H1 (cell line): ENCODE results near the gene PRAME. TPM values are rescaled to one million over a fixed set of nuclear protein-coding genes. Genes with fewer than 3 reads are reported as not detected.

Experiments
- CTCF ChIA-PET: fragments of 300-600 bp; sonication (Branson Sonifier 250); formaldehyde crosslinking; loops from one replicate; lab custom pipeline; 2021; ENCODE audit not compliant: partially characterized antibody; lab: Charles Lee
- POLR2A ChIA-PET: fragments of 300-600 bp; sonication (Branson Sonifier 250); formaldehyde crosslinking; loops from one replicate; lab custom pipeline; 2021; ENCODE audit warnings: inconsistent platforms; ENCODE audit not compliant: partially characterized antibody; lab: Charles Lee
- DNase-seq, 2 experiments: peaks; one replicate each; pipeline versions ENCODE4 v3.0.0 to v3.0.0-alpha.2; 2010 to 2022; ENCODE audit warnings: low spot score in 2 of 2, low read depth in 1 of 2, mixed read lengths in 1 of 2
- FAIRE-seq: peaks from 2 replicates; lab custom pipeline; 2011; peaks lifted over from hg19 to GRCh38; lab: Jason Lieb, UNC
- H2AFZ ChIP-seq: 2 replicates; pipeline ENCODE4 v1.8.1; 2012; ENCODE audit warnings: low read length, inconsistent platforms
- H2AK5ac ChIP-seq: 2 replicates; pipeline ENCODE4 v1.6.1; 2013; ENCODE audit warnings: low read depth, low read length
- H2BK120ac ChIP-seq: replicated peaks from 2 replicates; pipeline ENCODE3; 2013; ENCODE audit warnings: low read depth, low read length, inconsistent platforms
- H2BK12ac ChIP-seq: 2 replicates; pipeline ENCODE4 v1.6.1; 2013; ENCODE audit warnings: low read depth, low read length
- H2BK15ac ChIP-seq: 2 replicates; pipeline ENCODE4 v1.6.1; 2013; ENCODE audit warnings: low read length
- H2BK20ac ChIP-seq: 2 replicates; pipeline ENCODE4 v1.6.1; 2013; ENCODE audit warnings: low read length
- H2BK5ac ChIP-seq: 2 replicates; pipeline ENCODE4 v1.6.1; 2013; ENCODE audit warnings: low read depth, low read length
- H3K14ac ChIP-seq: 2 replicates; pipeline ENCODE4 v1.6.1; 2013; ENCODE audit warnings: inconsistent platforms; ENCODE audit not compliant: insufficient read length
- H3K18ac ChIP-seq: 2 replicates; pipeline ENCODE4 v1.6.1; 2013; ENCODE audit warnings: low read length; ENCODE audit errors: extremely low read depth
- H3K23ac ChIP-seq: 2 replicates; pipeline ENCODE4 v1.6.1; 2013; ENCODE audit warnings: inconsistent platforms; ENCODE audit not compliant: insufficient read length
- H3K23me2 ChIP-seq: 2 replicates; pipeline ENCODE4 v1.6.1; 2013; ENCODE audit warnings: low read depth, low read length
- H3K27ac ChIP-seq: 2 replicates; pipeline ENCODE4 v1.6.1; 2011; ENCODE audit warnings: low read depth, low read length, inconsistent platforms
- H3K27me3 ChIP-seq, 4 experiments: replicated peaks in 1 of 4; 1 replicate in 1 of 4; 2 replicates in 3 of 4; pipeline versions ENCODE4 v1.6.1 to v1.8.1; 2011 to 2013; ENCODE audit warnings: low read length in 3 of 4, mild to moderate bottlenecking in 3 of 4, inconsistent platforms in 2 of 4, mixed read lengths in 2 of 4, moderate library complexity in 1 of 4; ENCODE audit not compliant: control insufficient read depth in 3 of 4, insufficient read depth in 3 of 4; ENCODE audit errors: extremely low read depth in 1 of 4
- H3K36me3 ChIP-seq, 4 experiments: 2 replicates each; pipeline versions ENCODE4 v1.6.1 to v1.8.1; 2011 to 2013; ENCODE audit warnings: mild to moderate bottlenecking in 4 of 4, low read length in 3 of 4, moderate library complexity in 2 of 4, control low read depth in 1 of 4, inconsistent platforms in 1 of 4; ENCODE audit not compliant: insufficient read depth in 4 of 4, control insufficient read depth in 2 of 4
- H3K4ac ChIP-seq: replicated peaks from 2 replicates; pipeline ENCODE3; 2013; ENCODE audit warnings: low read length, low read depth, mixed read lengths, inconsistent platforms; ENCODE audit not compliant: insufficient read length
- H3K4me1 ChIP-seq, 4 experiments: replicated peaks in 1 of 4; 1 replicate in 1 of 4; 2 replicates in 3 of 4; pipeline versions ENCODE4 v1.6.1 to v1.8.1; 2011 to 2013; ENCODE audit warnings: low read length in 3 of 4, inconsistent platforms in 2 of 4, mixed read lengths in 1 of 4; ENCODE audit not compliant: insufficient read depth in 4 of 4, control insufficient read depth in 3 of 4
- H3K4me2 ChIP-seq, 2 experiments: 2 replicates each; pipeline versions ENCODE4 v1.6.1 to v1.8.1; 2011 to 2013; ENCODE audit warnings: low read depth in 2 of 2, low read length in 2 of 2, control low read depth in 1 of 2, inconsistent platforms in 1 of 2, mild to moderate bottlenecking in 1 of 2; ENCODE audit not compliant: insufficient read depth in 1 of 2
- H3K4me3 ChIP-seq, 4 experiments: fragments of 200-600, 300-600 bp in 1 of 4; sonication (generic), shearing (Covaris generic), sonication (Bioruptor Twin) in 1 of 4; 2 replicates each; pipeline versions ENCODE4 v1.5.1 to v1.8.1; 2011 to 2016; ENCODE audit warnings: low read length in 4 of 4, low read depth in 3 of 4, control low read depth in 2 of 4, inconsistent platforms in 2 of 4, mild to moderate bottlenecking in 2 of 4, mixed read lengths in 1 of 4, moderate library complexity in 1 of 4; ENCODE audit not compliant: insufficient read depth in 2 of 4; ENCODE audit errors: extremely low read depth in 1 of 4
- H3K56ac ChIP-seq: replicated peaks from 2 replicates; pipeline ENCODE3; 2013; ENCODE audit warnings: low read depth, mild to moderate bottlenecking, mixed read lengths, low read length, inconsistent platforms; ENCODE audit not compliant: insufficient read length
- H3K79me1 ChIP-seq: 2 replicates; pipeline ENCODE4 v1.6.1; 2013; ENCODE audit warnings: low read depth, low read length, control low read depth
- H3K79me2 ChIP-seq, 2 experiments: 2 replicates each; pipeline versions ENCODE4 v1.6.1 to v1.8.1; 2012 to 2013; ENCODE audit warnings: low read length in 2 of 2, mild to moderate bottlenecking in 2 of 2, inconsistent platforms in 1 of 2; ENCODE audit not compliant: insufficient read depth in 2 of 2, control insufficient read depth in 1 of 2
- H3K9ac ChIP-seq, 4 experiments: replicated peaks in 1 of 4; 1 replicate in 1 of 4; 2 replicates in 3 of 4; pipeline versions ENCODE4 v1.6.1 to v1.8.1; 2011 to 2013; ENCODE audit warnings: low read depth in 3 of 4, low read length in 3 of 4, control low read depth in 2 of 4, mild to moderate bottlenecking in 2 of 4, moderate library complexity in 2 of 4, inconsistent platforms in 1 of 4; ENCODE audit errors: extremely low read depth in 1 of 4
- H3K9me3 ChIP-seq, 2 experiments: 2 replicates each; pipeline versions ENCODE4 v1.6.1 to v1.8.1; 2012 to 2013; ENCODE audit warnings: mild to moderate bottlenecking in 2 of 2, moderate library complexity in 2 of 2, control low read depth in 1 of 2, inconsistent platforms in 1 of 2, low read depth in 1 of 2, low read length in 1 of 2, mixed read lengths in 1 of 2; ENCODE audit not compliant: insufficient read depth in 2 of 2
- H4K20me1 ChIP-seq, 2 experiments: replicated peaks in 1 of 2; 2 replicates each; pipeline versions ENCODE3 to v1.8.1; 2011 to 2013; ENCODE audit warnings: inconsistent platforms in 2 of 2, low read length in 2 of 2, mild to moderate bottlenecking in 1 of 2; ENCODE audit not compliant: insufficient read depth in 2 of 2, control insufficient read depth in 1 of 2
- H4K5ac ChIP-seq: 2 replicates; pipeline ENCODE4 v1.6.1; 2013; ENCODE audit warnings: low read length, low read depth, mixed read lengths, inconsistent platforms; ENCODE audit not compliant: insufficient read length
- H4K8ac ChIP-seq: 2 replicates; pipeline ENCODE4 v1.8.0; 2013; ENCODE audit warnings: mild to moderate bottlenecking, moderate library complexity, low read length, inconsistent platforms; ENCODE audit not compliant: insufficient read depth; ENCODE audit errors: extremely low read depth
- H4K91ac ChIP-seq: replicated peaks from 2 replicates; pipeline ENCODE3; 2013; ENCODE audit warnings: low read length, mixed read lengths, inconsistent platforms; ENCODE audit not compliant: insufficient read length
- WGBS, 2 experiments: shearing (Covaris generic) in 1 of 2; methylation state at CpG; one replicate each; pipeline versions ENCODE4 v1.1.6 to v1.1.7; 2013 to 2015; ENCODE audit warnings: low lambda C conversion rate in 2 of 2, mixed read lengths in 2 of 2, inconsistent platforms in 1 of 2, low coverage in 1 of 2, missing lambda C conversion rate in 1 of 2; ENCODE audit not compliant: insufficient replicate concordance in 2 of 2, insufficient coverage in 1 of 2, insufficient read length in 1 of 2; ENCODE audit errors: extremely low coverage in 1 of 2, missing lambda C conversion rate in 1 of 2; 5-methylcytosine and 5-hydroxymethylcytosine counted together
- polyA plus RNA-seq, 7 experiments: library from polyadenylated mRNA; depleted of rRNA in 3 of 7; stranded (reverse) in 5 of 7; unstranded in 2 of 7; fragments of >200 nt in 5 of 7; fragments of 200-250 nt in 2 of 7; gene quantifications; 1 replicate in 5 of 7; 2 replicates in 1 of 7; 4 replicates in 1 of 7; pipeline versions ENCODE4 v1.2.1 to v1.2.3, GENCODE V29; 2011 to 2013; ENCODE audit warnings: missing spikeins in 2 of 7, mixed read lengths in 2 of 7
- total RNA-seq: library from RNA; stranded (reverse); fragmentation: NEBNext Ultra II Directional; extraction: Animal tissue kit (Norgen Biotek cat#: 25700); gene quantifications from 2 replicates; pipeline ENCODE4 v1.2.1, GENCODE V29; 2021

Gene PRAME
- total and polyA plus RNA-seq, 2 of the 8 experiments (the other 6 are each of a cell fraction or from before 2014, with no cell fraction given) = 0.15 to 1.1 TPM

DNA sequence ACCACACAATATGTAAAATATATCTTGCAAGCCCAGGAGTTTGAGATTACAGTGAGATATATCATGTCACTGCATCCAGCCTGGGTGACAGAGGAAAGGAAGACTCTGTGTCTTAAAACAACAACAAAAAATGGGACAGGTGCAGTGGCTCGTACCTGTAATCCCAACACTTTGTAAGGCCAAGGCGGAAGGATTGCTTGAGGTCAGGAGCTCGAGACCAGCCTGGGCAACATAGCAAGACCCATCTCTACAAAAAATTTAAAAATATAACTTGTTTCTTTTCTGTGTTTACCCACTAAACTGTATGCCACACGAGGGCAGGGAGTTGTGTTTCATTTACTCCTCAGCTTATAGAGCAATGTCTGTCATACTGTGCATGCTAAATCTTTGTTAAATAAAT is 42.1 kb downstream of the PRAME start:
- Histone ChIP-seq H2BK5ac (no peak overlapping the region), H3K79me1 (no peaks in the 10 kb centered on the region), H3K18ac (no peak overlapping the region), H3K23me2 (no peaks in the 10 kb centered on the region; the same call in 1 of the 2 replicates), H3K36me3 (no peaks in the 10 kb centered on the region), H3K23ac (no peak overlapping the region), H3K4me2 (no peak overlapping the region), H4K20me1 (no peaks in the 10 kb centered on the region), H2BK12ac (no peak overlapping the region), H3K4me3 (no peak overlapping the region), H3K9ac (no peak overlapping the region), H4K91ac (no peak overlapping the region), H3K9me3 (peaks cover 0 to 11% of the 10 kb centered on the region in 2 experiments; a peak in 3 of 4 replicates), H3K79me2 (no peaks in the 10 kb centered on the region), H2BK15ac (no peak overlapping the region), H4K5ac (no peak overlapping the region), H2AK5ac (no peak overlapping the region), H3K4ac (no peak overlapping the region), H3K27me3 (peaks cover 2 to 37% (median 22%) of the 10 kb centered on the region in 4 experiments; a peak in 6 of 7 replicates), H3K4me1 (no peaks in the 10 kb centered on the region), H3K27ac (no peak overlapping the region), H4K8ac (no peak overlapping the region), H3K14ac (no peak overlapping the region), H2BK20ac (no peak overlapping the region), H3K56ac (no peak overlapping the region), H2BK120ac (no peak overlapping the region), H2AFZ (no peak overlapping the region)
- 72% methylated on average over 4 of the region's 4 CpGs; no CpG with 5 or more reads in 1 of the 2 experiments for WGBS, 2 experiments
- ChIA-PET POLR2A (no interaction called here), CTCF (no interaction called here)
- no peak for FAIRE-seq
- DNase-seq = no peak
